B cell (primary cell): ENCODE results near the gene UNC5C. TPM values are rescaled to one million over a fixed set of nuclear protein-coding genes. Genes with fewer than 3 reads are reported as not detected.

Experiments
- ATAC-seq: fragments of 200-7000 bp; cut with Tn5 transposase; one replicate; pipeline ENCODE4 v1.10.0; 2021; ENCODE audit warnings: low read depth, mild to moderate bottlenecking, moderate number of reproducible peaks, moderate library complexity
- CTCF ChIA-PET: fragments of 350-600 bp; sonication (Branson Sonifier 250); formaldehyde crosslinking; loops from one replicate; lab custom pipeline; 2021; ENCODE audit warnings: antibody characterized with exemption, inconsistent platforms; lab: Charles Lee
- POLR2A ChIA-PET: fragments of 350-600 bp; sonication (Branson Sonifier 250); formaldehyde crosslinking; loops from one replicate; lab custom pipeline; 2021; ENCODE audit warnings: antibody characterized with exemption; lab: Charles Lee
- DNase-seq: peaks from one replicate; pipeline ENCODE4 v3.0.0; 2013
- H2AFZ ChIP-seq: 2 replicates; pipeline ENCODE4 v1.6.1; 2012; ENCODE audit warnings: mild to moderate bottlenecking, low read depth, low read length; ENCODE audit not compliant: insufficient read depth, poor library complexity, severe bottlenecking
- H3K27ac ChIP-seq, 2 donors: 1 replicate in 1 of 2; 2 replicates in 1 of 2; pipeline ENCODE4 v1.5.1; 2012 to 2013; ENCODE audit warnings: low read length in 2 of 2, mild to moderate bottlenecking in 2 of 2, moderate library complexity in 1 of 2
- H3K27me3 ChIP-seq, 4 experiments: fragments of 200-600 bp in 1 of 4; sonication (generic) in 1 of 4; replicated peaks in 1 of 4; 1 replicate in 2 of 4; 2 replicates in 2 of 4; pipeline versions ENCODE4 v1.6.1 to v1.7.0; 2013 to 2016; ENCODE audit warnings: low read length in 3 of 4, mild to moderate bottlenecking in 2 of 4, mixed read lengths in 1 of 4, moderate library complexity in 1 of 4; ENCODE audit not compliant: insufficient read depth in 4 of 4, control insufficient read depth in 3 of 4; ENCODE audit errors: control extremely low read depth in 1 of 4
- H3K36me3 ChIP-seq, 2 experiments: replicated peaks in 1 of 2; 1 replicate in 1 of 2; 2 replicates in 1 of 2; pipeline versions ENCODE4 v1.6.1 to v1.7.1; 2013; ENCODE audit warnings: low read length in 1 of 2; ENCODE audit not compliant: insufficient read depth in 2 of 2, control insufficient read depth in 1 of 2; ENCODE audit errors: control extremely low read depth in 1 of 2, extremely low read depth in 1 of 2
- H3K4me1 ChIP-seq, 2 donors: fragments of 200-600 bp in 1 of 2; sonication (generic) in 1 of 2; 1 replicate in 1 of 2; 2 replicates in 1 of 2; pipeline versions ENCODE4 v1.5.1 to v1.6.1; 2013 to 2017; ENCODE audit warnings: low read length in 2 of 2; ENCODE audit not compliant: control insufficient read depth in 2 of 2, insufficient read depth in 2 of 2
- H3K4me2 ChIP-seq: replicated peaks from 2 replicates; pipeline ENCODE3; 2012; ENCODE audit warnings: mild to moderate bottlenecking, low read depth, low read length; ENCODE audit not compliant: poor library complexity, severe bottlenecking
- H3K4me3 ChIP-seq, 5 experiments: fragments of 200-600 bp in 1 of 5; sonication (generic) in 1 of 5; 1 replicate in 3 of 5; 2 replicates in 2 of 5; pipeline versions ENCODE4 v1.5.1 to v1.7.0; 2011 to 2016; ENCODE audit warnings: low read length in 4 of 5, mild to moderate bottlenecking in 4 of 5, low read depth in 2 of 5, control low read depth in 1 of 5, moderate library complexity in 1 of 5; ENCODE audit not compliant: insufficient read depth in 1 of 5; ENCODE audit errors: control extremely low read depth in 1 of 5, extremely low read depth in 1 of 5
- H3K79me2 ChIP-seq: fragments of 200-600 bp; sonication (generic); one replicate; pipeline ENCODE4 v1.6.0; 2016; ENCODE audit warnings: low read length; ENCODE audit not compliant: control insufficient read depth, insufficient read depth
- H3K9ac ChIP-seq: fragments of 200-600 bp; sonication (generic); 2 replicates; pipeline ENCODE4 v1.6.1; 2017; ENCODE audit warnings: mild to moderate bottlenecking, low read length, moderate library complexity
- H3K9me3 ChIP-seq, 3 donors: one replicate each; pipeline versions ENCODE4 v1.6.1 to v1.7.1; 2013; ENCODE audit warnings: low read length in 2 of 3; ENCODE audit not compliant: control insufficient read depth in 2 of 3, insufficient read depth in 1 of 3; ENCODE audit errors: control extremely low read depth in 1 of 3
- H4K20me1 ChIP-seq: 2 replicates; pipeline ENCODE4 v1.6.0; 2012; ENCODE audit warnings: mild to moderate bottlenecking, low read length; ENCODE audit not compliant: insufficient read depth, control insufficient read depth, poor library complexity, severe bottlenecking
- H3K27ac Mint-ChIP-seq: one replicate; pipeline ENCODE4 v1.8.0; 2021; ENCODE audit warnings: mixed read lengths
- H3K27me3 Mint-ChIP-seq: one replicate; pipeline ENCODE4 v1.8.0; 2021; ENCODE audit warnings: mixed read lengths
- H3K4me1 Mint-ChIP-seq: one replicate; pipeline ENCODE4 v1.8.0; 2021; ENCODE audit warnings: mixed read lengths
- H3K4me3 Mint-ChIP-seq: one replicate; pipeline ENCODE4 v1.8.0; 2021; ENCODE audit warnings: mixed read lengths
- H3K9me3 Mint-ChIP-seq: one replicate; pipeline ENCODE4 v1.8.0; 2022; ENCODE audit warnings: mixed read lengths; ENCODE audit not compliant: insufficient read depth
- EZH2 ChIP-seq: IDR thresholded peaks from 2 replicates; pipeline ENCODE4 v1.6.1; 2012; ENCODE audit warnings: borderline replicate concordance, low read depth, mild to moderate bottlenecking, moderate library complexity, low read length; ENCODE audit not compliant: insufficient read depth, poor library complexity, severe bottlenecking
- WGBS: methylation state at CpG from one replicate; pipeline ENCODE4 v1.1.5; 2013; ENCODE audit warnings: missing lambda C conversion rate; ENCODE audit not compliant: insufficient coverage; 5-methylcytosine and 5-hydroxymethylcytosine counted together
- intact Hi-C: fragments of 100-400 bp; cut with micrococcal nuclease; formaldehyde crosslinking; loops from one replicate; pipeline ENCODE4 v1.10.0; 2022
- polyA plus RNA-seq: library from polyadenylated mRNA; depleted of rRNA; stranded (reverse); fragments of >200 nt; gene quantifications from 2 replicates; pipeline ENCODE4 v1.2.3, GENCODE V29; 2012
- total RNA-seq, 2 donors: library from RNA; stranded (reverse); fragments of 120-200 nt in 1 of 2; gene quantifications; 1 replicate in 1 of 2; 2 replicates in 1 of 2; pipeline versions ENCODE4 v1.2.3 to v1.2.4, GENCODE V29; 2013 to 2022
- TF ChIP-seq, protein P1 (sequence below): fragments of 200-600 bp; IDR thresholded peaks from one replicate; pipeline ENCODE4 v1.8.0; 2022; ENCODE audit warnings: antibody characterized with exemption, mild to moderate bottlenecking

UNC5C gene
- total and polyA plus RNA-seq, 2 donors (not counting 1 experiment from before 2014, with no cell fraction given): not detected

DNA sequence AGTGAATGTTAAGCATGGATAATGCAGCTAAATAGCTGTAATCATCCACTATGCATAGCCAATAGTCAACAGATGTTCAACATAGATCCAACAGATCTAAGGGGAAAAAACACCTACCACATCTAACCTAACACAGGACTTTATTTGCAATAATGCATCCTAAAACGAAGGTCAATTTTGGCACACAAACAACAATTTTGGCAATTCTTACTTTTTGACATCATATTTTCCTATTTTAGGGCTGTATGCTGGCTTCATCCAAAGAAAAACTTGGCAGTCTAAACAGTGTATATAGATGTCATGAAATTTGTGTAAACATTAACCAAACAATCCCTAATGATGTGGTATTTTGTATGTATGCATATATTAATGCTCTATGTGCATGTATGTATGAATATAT lies 33.2 kb downstream of the UNC5C start:
- Mint-ChIP-seq H3K4me3 (no peak overlapping the region), H3K9me3 (no peaks in the 10 kb centered on the region), H3K4me1 (no peaks in the 10 kb centered on the region), H3K27ac (no peak overlapping the region), H3K27me3 (no peaks in the 10 kb centered on the region)
- Histone ChIP-seq H3K27me3 (no peaks in the 10 kb centered on the region), H3K79me2 (no peaks in the 10 kb centered on the region), H3K4me1 (no peaks in the 10 kb centered on the region), H3K9me3 (no peaks in the 10 kb centered on the region), H3K9ac (no peak overlapping the region), H3K36me3 (no peaks in the 10 kb centered on the region), H3K27ac (no peak overlapping the region), H3K4me3 (no peak overlapping the region), H3K4me2 (no peak overlapping the region), H2AFZ (no peak overlapping the region), H4K20me1 (no peaks in the 10 kb centered on the region)
- ATAC-seq (no peak), DNase-seq (no peak)
- no peak for TF ChIP-seq EZH2
- TF ChIP-seq, protein P1, sequence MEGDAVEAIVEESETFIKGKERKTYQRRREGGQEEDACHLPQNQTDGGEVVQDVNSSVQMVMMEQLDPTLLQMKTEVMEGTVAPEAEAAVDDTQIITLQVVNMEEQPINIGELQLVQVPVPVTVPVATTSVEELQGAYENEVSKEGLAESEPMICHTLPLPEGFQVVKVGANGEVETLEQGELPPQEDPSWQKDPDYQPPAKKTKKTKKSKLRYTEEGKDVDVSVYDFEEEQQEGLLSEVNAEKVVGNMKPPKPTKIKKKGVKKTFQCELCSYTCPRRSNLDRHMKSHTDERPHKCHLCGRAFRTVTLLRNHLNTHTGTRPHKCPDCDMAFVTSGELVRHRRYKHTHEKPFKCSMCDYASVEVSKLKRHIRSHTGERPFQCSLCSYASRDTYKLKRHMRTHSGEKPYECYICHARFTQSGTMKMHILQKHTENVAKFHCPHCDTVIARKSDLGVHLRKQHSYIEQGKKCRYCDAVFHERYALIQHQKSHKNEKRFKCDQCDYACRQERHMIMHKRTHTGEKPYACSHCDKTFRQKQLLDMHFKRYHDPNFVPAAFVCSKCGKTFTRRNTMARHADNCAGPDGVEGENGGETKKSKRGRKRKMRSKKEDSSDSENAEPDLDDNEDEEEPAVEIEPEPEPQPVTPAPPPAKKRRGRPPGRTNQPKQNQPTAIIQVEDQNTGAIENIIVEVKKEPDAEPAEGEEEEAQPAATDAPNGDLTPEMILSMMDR: no peak
- intact Hi-C loops: no loop called here
- ChIA-PET CTCF (no interaction called here), POLR2A (no interaction called here)
- no CpG with 5 or more reads among the region's 1 CpG for WGBS

- DNase-seq: no peak
- Histone ChIP-seq H3K9me3 (no peaks in the 10 kb centered on the region), H3K9ac (no peak overlapping the region), H3K79me2 (no peaks in the 10 kb centered on the region), H3K4me1 (no peaks in the 10 kb centered on the region), H3K4me2 (no peak overlapping the region), H2AFZ (no peak overlapping the region), H3K27me3 (no peaks in the 10 kb centered on the region), H3K27ac (no peak overlapping the region), H3K4me3 (no peak overlapping the region), H4K20me1 (no peaks in the 10 kb centered on the region), H3K36me3 (no peaks in the 10 kb centered on the region)
- Mint-ChIP-seq H3K27ac (no peak overlapping the region), H3K27me3 (no peaks in the 10 kb centered on the region), H3K9me3 (no peaks in the 10 kb centered on the region), H3K4me3 (no peak overlapping the region), H3K4me1 (no peaks in the 10 kb centered on the region)
- CTCF ChIA-PET: no interaction called here
- WGBS: 100% methylated on average over 1 of the region's 4 CpGs
- POLR2A ChIA-PET: no interaction called here
- intact Hi-C loops: no loop called here
- TF ChIP-seq EZH2: no peak
- TF ChIP-seq, protein P1: no peak
- no peak for ATAC-seq
Measured at GRCh38 chr4:95513022-95513421, 35.8 kb downstream of the UNC5C start.
